Hypothalamus (tissue), 51 donors: ENCODE data around the gene RAMP1.

Experiments used
- DNase-seq, 51 donors: peaks; one replicate each; lab custom pipeline; 2025; lab: John Stamatoyannopoulos, UW

The RAMP1 gene

GRCh38 chr2:237912271-237913192 lies 53.1 kb downstream of the RAMP1 start:
- DNase-seq, result no peak

DNA sequence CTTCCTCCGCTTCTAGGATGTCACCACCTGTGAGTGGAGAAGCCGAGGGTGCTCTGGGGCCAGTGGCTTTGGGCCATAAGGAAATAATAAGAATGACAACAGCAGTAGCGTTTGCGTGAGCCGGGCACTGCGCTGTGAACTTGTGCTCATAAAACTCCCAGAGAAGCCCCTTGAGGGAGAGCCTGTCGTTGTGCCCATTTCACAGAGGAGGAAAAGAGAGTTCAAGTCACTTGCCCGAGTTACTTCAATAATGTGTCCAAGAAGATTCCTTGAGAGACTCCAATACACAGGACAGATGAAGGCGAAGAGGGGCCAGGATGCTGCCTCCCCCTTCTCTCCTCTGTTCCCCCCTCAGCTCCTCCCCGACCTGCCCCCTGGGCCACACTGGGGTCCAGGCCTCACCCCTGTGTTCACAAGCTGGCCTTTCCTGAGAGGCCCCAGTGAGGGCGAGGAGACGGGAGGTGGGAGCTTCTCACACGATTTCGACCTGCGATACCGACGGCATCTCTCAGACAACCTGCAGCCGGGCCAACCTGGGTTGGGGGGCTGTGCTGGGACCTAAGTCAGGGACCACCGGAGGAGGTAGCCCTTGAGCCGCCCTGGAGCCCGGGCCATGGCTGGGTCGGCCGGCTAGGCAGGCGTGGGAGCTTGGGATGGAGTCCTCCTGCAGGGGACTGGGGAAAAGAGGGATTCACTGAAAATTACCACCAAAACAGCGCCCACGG lies 53.9 kb downstream of the RAMP1 start:
- no peak for DNase-seq

DNA sequence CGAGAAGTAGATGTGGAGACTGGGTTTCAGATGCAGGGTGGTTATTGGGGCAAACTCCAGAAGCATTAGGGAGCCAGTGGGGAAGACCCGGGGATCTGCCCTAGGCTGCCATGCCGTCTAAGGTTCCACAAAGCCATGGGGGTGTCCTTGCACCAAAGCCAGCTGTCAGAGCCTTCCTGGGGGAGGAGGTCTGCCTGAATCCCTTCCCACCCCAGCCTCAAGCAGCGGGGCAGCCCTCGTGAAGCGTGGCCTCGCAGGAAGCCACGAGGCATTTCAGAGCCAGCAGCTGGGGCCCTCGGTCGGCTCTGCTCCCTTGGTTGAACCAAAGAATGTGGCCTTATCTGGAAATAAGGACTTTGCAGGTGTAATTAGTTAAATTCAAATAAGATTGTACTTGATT lies 56.2 kb downstream of the RAMP1 start:
- DNase-seq, result no peak

- no peak for DNase-seq
Measured at GRCh38 chr2:237916296-237916695, 56.9 kb downstream of the RAMP1 start.

DNA sequence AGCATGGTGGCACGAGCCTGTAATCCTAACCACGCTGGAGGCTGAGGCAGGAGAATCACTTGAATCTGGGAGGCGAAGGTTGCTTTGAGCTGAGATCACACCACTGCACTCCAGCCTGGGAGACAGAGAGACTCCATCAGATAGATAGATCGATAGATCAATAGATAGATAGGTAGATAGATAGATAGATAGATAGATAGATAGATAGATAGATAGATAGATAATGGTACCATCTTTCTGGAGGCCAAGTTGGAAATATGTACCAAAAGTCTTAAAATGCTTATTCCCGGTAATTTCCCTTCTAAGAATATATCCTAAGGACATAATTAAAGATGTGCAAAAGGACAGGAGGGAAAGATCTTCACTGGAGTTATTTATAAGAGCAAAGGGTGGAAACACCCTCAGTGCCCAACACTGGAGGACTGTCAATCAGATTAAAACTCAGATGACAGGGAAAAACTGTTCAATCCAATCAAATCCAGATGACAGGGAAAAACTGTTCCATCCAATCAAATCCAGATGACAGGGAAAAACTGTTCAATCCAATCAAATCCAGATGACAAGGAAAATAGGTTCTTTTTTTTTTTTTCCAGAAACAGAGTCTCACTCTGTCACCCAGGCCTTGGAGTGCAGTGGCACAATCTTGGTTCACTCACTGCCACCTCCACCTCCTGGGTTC lies 58.4 kb downstream of the RAMP1 start:
- DNase-seq, result no peak

DNA sequence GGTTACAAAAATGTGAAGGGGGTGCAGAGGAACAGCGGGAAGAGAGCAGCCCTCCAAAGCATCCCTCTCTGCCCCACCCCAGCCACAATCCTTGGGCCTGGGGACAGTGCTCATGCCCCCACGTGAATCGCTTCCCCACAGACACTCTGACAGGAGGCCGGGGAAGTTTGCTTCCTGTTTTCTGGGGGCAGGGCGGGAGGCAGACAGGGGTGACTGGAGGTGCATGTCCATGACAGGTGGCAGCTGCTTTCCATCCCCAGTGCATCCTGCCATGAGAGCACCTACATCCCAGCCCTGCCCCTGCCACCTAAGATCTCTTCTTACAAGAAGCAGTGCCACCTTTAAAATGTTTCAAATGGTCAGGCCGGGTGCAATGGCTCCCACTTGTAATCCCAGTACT lies 60.2 kb downstream of the RAMP1 start:
- DNase-seq, result peak in 2 of 51 donors; percentile 17 to 20

GRCh38 chr2:237920673-237921072 lies 61.2 kb downstream of the RAMP1 start:
- no peak for DNase-seq

GRCh38 chr2:237921967-237922492 lies 62.6 kb downstream of the RAMP1 start:
- no peak for DNase-seq

DNA sequence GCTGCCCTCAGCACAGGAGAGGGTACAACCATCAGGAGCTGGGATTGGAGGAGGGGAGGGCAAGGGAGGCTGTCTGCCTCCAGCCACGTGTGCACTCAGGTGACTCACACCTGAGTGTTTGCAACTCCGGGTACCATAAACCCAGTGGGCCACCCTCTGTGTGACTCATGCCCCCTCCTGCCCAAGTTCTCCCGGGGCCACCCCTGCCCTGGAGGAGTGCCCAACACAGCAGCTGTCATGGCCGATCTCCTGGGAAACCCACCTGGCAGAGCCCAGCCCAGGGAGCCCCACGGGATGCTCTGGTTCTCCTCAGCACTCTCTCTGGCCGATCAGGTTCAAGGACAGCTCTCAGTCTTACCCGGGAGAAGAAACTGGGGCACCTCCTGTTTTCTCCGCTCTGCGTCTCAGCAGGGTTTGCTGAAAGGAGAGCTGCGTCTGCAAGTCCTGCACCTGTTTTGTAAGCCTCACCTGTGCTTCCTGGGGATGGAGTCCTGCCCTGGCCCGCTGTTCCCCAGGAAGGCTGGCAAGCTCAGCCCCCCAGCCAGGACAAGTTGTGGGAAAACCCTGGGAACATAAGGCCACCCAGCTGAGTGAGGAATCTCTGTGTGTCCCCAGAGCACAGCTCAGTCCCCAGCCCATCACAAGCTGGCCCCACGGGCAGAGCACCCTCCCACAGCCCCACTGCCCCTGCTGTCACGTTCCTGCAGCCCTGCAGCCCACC lies 63.4 kb downstream of the RAMP1 start:
- no peak for DNase-seq

- peak in 20 of 51 donors; percentile 12 to 71 (median 28) for DNase-seq
Measured at GRCh38 chr2:237923481-237924163, 64.2 kb downstream of the RAMP1 start.

GRCh38 chr2:237924164-237924534 lies 64.7 kb downstream of the RAMP1 start:
- no peak for DNase-seq

DNA sequence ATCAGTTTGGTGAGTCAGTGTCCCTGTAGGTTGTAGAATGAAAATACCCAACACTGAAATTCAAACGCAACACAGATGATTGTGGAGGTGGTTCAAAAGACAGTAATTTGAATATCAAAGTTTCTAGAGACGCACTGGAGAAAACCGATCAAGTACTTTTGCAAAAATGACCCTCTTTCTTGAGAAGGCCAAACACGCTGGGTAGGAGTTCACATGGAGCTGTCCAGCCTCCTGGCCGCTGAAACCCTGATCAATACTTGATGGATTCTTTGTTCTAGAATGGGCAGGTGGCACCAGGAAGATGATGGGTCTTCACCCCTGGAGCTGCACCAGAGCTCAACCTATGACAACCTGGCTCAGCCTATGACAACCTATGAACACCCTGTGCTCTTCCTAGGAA lies 67.7 kb downstream of the RAMP1 start:
- DNase-seq, result no peak

DNA sequence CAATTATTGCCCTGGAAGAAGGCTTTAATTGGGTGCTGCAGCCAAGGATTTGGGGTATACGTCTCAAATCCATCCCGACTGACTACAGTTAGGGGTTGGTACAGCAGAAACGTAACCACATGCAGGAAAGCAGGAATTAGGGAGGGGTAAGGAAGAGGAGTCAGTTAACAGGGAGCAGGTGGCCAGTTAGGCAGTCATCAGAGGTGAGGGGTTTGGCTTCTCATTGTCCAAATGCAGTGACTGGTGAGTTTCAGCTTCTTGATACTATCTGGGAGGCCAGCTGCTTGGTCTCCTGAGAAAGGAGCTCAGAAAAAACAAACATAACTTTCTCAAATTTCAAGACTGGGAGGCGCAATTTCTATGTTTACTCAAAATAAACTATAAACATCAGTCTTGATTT lies 68.6 kb downstream of the RAMP1 start:
- no peak for DNase-seq

GRCh38 chr2:237929979-237930378 lies 70.6 kb downstream of the RAMP1 start:
- DNase-seq, result no peak

GRCh38 chr2:237931205-237931721 lies 71.8 kb downstream of the RAMP1 start:
- DNase-seq, result no peak

- DNase-seq, result no peak
Measured at GRCh38 chr2:237932731-237933131, 73.3 kb downstream of the RAMP1 start.

GRCh38 chr2:237934186-237934585 lies 74.8 kb downstream of the RAMP1 start:
- no peak for DNase-seq

DNA sequence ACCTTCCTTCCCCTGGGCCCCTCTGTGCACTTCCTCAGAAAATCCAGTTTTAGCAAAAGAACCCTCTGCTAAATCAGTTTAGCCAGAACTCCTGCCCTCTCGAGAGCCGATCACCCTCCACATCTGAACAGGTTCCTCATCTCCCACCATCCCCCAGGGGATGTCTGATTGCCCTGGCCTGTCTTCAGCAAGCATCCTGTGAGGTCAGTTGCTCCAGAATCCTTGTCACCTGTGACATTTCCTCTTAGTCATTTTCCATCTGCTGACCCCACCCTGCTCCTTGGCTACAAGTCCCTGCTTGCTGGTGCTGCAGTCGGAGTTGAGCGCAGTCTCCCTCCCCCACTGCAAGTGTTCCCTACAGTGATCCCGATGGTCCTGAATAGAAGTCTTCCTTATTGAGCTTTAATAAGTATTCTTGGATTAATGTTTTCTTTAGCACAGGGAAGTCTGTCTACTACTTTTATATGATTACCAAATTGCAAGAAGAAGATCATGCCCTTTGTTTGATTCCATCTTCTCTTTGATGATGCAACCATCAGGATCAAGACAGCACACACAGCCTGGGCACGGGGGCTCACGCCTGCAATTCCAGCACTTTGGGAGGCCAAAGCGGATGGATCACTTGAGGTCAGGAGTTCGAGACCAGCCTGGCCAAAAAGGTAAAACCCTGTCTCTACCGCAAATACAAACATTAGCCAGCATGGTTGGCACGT lies 76.5 kb downstream of the RAMP1 start:
- DNase-seq, result no peak

GRCh38 chr2:237939251-237939650 lies 79.8 kb downstream of the RAMP1 start:
- DNase-seq, result no peak
